LNCAP (cell line): ENCODE data around the gene STPG4.

Experiments used
- TF ChIP-seq, protein P1 (sequence below): fragments of 450-650 bp; IDR thresholded peaks from 2 replicates; pipeline ENCODE4 v1.5.1; 2017; ENCODE audit warnings: mild to moderate bottlenecking

Gene STPG4

DNA sequence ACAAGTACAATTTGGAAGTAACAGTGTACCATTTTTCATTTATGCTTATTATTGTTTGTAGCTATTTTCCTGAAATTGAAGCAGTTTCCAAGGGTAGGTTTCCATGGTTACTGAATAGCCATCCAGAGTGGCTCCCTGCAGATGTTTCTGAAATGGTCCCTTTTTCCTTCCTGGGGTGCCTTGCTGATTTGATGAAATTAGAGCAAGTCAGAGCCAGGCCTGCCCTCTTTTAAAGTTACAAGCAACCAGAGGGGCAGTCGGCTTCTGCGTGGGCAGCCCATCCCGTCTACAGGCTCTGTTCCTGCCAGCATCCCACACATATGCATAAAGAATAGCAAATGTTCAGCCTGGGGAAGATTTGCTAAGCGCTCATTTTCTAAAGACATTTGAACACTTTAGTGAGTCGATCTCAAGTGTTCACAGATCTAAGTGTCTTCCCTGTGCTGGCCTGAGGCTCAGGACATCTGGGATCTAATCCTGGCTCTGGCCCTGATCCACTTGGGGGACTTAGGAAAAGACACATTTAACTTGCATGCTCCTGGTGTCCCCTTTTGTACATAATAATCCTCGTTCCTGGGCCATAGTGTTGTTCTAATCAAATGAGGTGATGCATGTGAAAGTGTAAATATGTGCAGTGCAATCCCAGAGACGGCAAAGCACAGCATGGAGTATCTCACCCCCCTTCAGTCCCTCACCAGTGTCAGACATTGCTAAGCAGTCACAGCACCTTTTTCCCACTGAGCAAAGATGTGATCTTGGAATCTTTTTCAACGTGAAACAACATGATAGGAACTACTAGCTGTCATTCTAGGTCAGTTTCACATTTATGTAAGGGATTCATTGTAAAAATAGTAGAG, 92.2 kb downstream of the STPG4 start:
- TF ChIP-seq, protein P1, sequence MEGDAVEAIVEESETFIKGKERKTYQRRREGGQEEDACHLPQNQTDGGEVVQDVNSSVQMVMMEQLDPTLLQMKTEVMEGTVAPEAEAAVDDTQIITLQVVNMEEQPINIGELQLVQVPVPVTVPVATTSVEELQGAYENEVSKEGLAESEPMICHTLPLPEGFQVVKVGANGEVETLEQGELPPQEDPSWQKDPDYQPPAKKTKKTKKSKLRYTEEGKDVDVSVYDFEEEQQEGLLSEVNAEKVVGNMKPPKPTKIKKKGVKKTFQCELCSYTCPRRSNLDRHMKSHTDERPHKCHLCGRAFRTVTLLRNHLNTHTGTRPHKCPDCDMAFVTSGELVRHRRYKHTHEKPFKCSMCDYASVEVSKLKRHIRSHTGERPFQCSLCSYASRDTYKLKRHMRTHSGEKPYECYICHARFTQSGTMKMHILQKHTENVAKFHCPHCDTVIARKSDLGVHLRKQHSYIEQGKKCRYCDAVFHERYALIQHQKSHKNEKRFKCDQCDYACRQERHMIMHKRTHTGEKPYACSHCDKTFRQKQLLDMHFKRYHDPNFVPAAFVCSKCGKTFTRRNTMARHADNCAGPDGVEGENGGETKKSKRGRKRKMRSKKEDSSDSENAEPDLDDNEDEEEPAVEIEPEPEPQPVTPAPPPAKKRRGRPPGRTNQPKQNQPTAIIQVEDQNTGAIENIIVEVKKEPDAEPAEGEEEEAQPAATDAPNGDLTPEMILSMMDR, result no peak

DNA sequence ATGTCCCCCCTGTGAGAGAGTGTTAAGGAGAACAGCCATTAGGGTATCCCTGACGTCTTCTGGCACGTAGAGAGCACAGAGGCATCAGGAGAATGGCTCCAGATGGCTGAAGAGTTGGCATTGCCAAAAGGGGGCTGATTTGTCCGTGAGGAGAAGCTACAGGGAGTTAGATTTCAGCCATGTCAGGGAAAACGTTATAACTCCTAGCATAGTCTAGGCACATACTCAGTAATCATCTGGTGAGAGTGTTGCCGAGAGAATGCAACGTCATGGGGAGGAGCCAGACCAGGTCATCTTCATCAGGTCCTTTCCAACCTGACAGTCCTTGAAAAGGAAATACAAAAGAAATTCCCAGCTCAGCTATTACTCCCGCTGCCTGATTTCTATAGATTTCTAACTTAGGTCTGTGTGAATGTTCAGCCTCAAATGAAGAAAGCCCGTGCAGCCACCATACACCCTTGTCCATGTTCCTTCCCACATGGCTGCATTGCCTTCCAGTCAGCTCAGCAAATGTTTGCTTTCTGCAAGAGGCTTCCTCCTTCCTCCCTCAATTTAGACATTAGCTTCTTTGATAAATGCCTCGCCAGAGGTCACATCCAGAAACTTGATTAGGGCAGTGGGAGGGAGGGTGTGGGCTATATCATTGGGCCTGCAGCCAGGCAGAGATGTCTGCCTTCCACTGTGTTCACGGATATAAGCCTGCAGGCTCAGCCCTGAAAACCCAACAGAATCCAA, 93.0 kb downstream of the STPG4 start:
- TF ChIP-seq, protein P1, result no peak

DNA sequence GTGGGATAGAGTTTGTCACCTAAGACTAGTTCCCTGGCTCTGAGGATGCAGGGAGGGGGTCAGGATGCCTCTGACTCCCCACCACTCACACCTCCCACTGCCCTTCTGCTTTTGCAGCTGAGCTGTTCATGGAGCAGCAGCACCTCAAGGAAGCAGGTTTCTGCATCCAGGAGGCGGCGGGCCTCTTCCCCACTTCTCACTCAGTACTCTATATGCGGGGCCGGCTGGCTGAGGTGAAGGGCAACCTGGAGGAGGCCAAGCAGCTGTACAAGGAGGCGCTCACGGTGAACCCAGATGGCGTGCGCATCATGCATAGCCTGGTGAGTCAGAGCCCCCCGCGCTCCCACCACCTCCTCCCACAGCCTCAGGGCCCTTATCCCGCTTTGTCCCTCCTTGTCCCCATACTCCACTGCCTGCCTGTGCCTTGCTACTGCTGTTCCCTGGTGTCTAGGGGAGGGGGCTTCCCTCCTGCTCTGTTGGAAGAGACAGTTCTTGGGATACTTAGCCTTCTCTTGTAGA, 94.4 kb downstream of the STPG4 start:
- TF ChIP-seq, protein P1, result no peak

DNA sequence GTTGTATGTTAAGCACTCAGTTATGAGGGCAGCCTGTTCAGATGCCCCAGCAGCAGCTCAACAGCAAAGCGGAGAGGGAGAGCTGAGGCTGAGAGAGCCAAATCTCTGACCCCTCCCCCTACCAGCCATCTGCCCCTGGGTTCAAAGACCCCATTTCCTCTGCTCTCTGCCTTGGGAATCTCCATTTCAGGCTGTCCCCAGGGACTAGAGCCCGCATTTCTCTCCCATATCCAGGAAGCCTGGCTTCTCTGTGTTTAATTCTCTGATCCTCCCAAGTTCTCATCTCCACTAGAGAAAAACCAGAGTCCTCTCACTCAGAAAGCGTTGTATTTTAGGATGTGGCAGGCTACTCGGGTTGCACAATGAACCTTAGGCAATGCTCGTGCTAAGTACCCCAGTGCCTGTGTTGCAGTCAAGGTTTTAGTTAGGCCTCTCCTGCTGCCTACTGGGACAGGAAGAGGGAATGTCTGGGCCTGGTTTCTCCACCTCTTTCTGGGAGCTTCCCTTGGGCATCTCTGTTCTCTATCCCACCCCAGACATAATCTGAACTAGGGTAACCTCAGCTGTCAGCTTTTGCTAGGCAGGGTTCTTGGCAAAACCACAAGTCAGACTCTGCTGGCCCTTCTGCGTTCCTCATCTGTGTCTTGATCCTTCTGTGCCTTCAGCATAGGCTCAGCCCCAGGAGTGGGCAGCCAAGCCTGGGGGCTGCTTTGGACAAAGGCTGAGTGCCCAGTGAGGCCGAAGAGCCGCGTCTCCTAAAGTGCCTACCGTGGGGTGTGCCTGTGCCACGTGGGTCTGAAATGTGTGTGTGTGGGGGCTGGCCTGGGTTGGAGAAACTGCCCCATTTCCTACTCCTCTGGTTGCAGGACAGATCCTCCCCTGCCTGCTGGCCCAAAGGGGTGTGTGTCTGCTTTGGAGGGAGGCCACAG, 96.8 kb downstream of the STPG4 start:
- TF ChIP-seq, protein P1, result no peak

DNA sequence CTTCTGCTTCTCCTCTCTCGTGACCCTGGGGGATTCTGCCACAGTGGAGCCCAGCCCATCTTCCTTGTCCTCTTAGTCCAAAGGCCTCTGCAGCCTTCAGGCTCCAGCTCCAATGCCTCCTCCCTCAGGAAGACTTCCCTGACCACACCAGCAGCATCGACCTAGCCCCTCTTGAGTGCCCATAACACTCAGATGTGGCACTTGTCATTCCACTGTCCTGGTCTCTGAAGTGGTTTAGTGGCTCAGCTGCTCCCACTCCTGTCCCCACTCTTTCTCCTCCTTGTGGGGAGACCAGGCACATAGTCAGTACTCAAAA, 97.5 kb downstream of the STPG4 start:
- TF ChIP-seq, protein P1, result no peak

DNA sequence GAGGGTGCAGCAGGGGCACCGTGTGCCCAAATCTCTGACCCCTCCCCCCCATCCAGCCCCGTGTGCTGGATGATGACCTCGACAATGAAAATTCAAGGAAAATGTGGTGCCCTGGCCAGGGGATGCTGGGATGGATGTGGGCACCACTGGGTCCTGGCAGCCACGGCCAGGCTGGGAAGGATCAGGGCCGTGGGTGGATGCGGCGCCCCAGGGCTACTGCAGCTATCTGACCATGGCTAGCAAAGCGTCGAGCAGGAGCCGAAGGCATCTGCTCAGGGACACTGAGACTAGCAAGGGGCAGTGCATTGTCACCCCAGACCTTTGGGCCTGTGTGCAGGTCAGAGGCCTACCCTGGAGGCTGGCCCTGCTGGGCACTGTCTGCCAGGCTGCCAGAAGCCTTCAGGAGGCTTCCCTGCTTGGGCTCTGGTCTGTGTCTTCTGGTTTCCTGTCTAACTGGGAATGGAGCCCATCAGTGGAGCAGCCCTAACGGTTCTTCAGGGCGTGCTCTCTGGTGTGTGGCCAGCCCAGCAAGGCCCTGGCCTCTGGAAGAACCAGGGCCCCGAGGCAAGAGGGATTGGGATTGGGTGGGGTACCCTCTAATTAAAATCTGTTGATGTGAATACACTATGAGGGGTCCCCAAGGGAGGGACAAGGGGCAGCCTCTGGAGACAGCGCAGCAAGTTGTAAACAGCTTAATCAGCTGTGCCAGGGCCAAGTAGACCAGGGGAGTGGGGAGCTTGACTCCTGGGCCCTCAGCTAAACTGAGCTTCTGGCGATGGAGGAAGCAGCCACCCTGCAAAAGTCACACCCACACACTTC, 98.0 kb downstream of the STPG4 start:
- TF ChIP-seq, protein P1, result no peak
